DMS153 treated with DMSO at 0.1 percent for 48 hours (cell line): Measurements from ENCODE around the gene CEP72.
A peak's percentile ranks its signal among the peaks of the same experiment; 100 is the strongest.
"Not testable (repeated sequence)": the region's sequence is repeated elsewhere in the genome, so short reads cannot be mapped to it uniquely, and the experiment has no call there.

Experiments
- DNase-seq: peaks from one replicate; lab custom pipeline; 2025; ENCODE audit not compliant: unreplicated experiment; lab: John Stamatoyannopoulos, UW

CEP72 gene

DNA sequence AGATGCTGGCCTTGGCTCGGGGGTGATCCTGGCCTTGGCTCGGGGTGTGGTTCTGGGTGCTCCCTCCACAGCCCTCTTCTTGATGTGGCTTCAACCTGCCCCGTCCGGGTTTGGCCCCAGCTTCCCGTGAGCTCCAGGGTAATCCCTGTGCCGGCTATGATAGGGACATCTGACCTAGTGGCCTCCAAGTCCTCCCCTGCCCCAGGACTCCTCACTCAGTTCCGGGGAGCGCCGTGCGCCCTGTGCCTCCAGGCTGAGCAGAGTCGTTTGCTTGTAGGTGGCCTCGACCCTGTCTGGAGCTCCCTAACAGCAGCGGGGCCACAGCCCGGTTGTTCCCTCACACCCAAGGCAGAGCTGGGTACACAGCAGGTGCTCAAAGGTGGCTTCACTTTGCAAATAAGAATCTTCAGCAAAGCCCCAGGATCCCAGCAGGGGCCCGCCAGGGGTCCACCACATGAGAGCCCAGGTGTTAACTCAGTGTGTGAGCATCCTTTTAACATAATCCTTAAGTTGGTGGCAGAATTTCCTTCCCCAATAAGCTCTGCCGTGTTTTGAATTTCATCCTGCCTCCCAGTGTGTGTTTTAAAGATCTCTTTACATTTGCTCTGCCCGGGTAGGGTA is 32.3 kb upstream of the CEP72 start:
- no peak for DNase-seq

DNA sequence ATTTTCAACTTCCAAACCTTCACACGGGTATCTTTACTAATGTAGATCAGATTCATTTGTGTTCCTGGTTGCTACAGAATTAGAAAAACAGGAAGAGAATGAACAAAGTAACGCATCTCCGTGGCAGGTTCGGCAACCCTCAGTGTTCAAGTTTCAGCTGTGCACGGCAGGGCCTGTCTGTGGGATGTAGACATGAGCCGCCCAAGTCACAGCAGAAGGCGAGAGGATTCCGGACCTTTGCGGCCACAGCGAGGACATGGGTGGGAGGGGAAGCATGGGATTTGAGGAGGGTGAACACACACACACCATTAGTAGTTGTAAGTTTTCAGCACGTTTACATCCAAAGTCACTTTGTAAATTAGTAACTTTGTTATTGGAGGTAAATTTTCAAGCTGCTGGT is 31.7 kb upstream of the CEP72 start:
- no peak for DNase-seq

DNA sequence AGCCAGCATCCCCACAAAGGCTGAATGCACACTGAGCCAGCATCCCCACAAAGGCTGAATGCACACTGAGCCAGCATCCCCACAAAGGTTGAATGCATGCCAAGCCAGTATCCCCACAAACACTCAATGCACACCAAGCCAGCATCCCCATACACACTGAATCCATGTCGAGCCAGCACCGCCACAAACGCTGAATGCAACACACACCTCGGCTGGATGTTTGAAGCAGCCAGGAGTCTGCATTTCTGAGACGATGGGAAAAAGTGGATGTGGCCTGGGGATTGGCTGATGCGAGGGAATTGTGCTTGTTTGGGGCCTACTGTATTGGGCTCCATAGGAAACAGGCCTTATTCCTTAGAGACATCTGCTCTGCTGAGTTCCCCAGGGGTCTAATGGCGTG is 30.9 kb upstream of the CEP72 start:
- DNase-seq = no peak

DNA sequence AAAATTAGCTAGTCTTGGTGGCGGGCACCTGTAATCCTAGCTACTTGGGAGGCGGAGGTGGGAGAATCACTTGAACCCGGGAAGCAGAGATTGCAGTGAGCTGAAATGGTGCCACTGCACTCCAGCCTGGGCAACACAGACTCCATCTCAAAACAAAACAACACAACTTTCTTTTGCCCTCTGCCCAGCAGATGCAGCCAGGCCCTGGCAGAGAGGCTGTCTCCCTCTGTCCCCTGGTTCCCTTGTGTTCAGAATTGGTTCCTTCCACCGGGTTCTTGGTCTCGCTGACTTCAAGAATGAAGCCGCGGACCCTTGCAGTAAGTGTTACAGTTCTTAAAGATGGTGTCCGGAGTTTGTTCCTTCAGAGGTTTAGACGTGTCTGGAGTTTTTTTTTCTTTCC is 30.2 kb upstream of the CEP72 start:
- no peak for DNase-seq

DNA sequence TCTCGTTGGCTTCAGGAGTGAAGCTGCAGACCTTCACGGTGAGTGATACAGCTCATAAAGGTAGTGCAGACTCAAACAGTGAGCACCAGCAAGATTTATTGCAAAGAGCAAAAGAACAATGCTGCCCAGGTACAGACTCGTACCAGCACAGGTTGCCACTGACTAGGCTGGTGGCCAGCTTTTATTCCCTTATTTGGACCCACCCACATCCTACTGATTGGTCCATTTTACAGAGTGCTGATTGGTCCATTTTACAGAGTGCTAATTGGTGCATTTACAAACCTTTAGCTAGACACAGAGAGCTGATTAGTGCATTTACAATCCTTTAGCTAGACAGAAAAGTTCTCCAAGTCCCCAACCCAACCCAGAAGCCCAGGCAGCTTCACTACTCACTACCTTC is 29.7 kb upstream of the CEP72 start:
- DNase-seq = not testable (repeated sequence)

DNA sequence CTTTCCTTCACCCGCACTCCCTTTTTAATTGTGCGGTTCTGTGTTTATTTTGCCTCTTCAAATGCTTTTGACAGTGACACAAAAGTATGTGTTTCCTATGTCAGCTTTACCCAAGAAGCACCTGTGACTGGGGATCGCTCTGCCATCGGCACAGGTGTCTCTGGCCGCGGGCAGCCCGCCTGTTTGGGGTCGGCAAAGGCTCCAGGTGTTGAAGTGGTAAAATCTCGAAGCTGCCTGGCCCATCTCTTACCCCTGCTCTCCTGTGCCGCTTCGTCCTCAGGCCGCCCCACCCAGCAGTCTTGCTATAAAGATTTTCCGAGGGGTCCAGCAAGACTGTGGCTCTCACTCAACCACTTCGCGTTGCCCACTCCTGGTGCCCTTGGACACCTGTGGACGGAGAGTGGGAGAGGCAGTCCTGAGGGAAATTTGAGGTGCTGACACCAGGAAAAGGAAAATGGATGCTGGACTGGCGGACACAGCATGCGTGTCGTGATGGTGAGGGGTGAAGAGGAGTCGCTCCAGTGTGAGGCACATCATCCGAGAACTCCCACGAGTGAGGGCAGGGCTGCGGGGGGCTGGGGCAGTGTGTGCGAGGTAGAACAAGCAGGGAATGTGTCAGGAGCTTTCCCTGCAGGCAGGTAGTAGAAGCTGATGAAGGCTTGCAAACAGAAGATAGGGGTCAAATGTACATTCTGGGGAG is 29.1 kb upstream of the CEP72 start:
- DNase-seq = no peak

DNA sequence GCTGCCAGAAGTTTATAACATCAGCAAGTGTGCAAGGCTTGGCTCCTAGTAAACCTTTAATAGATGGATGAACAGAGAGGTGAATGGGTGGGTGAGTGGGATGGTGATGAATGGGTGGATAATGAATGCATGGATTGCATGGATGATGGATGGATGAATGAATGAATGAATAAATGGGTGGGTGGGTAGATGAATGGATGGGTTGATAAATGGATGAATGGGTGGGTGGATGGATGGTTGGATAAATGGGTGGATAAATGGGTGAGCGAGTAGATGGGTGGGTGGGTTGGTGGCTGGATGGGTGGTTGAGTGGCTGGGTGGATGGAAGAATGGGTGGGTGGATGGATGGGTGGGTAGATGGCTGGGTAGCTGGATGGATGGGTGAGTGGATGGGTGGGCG is 28.5 kb upstream of the CEP72 start:
- no peak for DNase-seq

DNA sequence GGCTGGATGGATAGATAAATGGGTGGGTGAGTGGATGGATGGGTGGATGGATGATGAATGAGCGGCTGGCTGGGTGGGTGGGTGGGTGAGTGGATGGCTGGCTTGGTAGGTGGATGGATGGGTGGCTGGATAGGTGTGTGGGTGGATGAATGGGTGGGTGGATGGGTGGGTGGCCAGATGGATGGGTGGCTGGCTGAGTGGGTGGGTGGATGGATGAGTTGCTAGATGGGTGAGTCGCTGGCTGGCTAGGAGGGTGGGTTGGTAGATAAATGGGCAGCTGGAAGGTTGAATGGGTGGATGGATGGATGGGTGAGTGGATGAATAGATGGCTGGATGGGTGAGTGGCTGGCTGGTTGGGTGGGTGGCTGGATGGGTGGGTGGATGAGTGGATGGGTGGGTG is 27.9 kb upstream of the CEP72 start:
- DNase-seq = no peak

DNA sequence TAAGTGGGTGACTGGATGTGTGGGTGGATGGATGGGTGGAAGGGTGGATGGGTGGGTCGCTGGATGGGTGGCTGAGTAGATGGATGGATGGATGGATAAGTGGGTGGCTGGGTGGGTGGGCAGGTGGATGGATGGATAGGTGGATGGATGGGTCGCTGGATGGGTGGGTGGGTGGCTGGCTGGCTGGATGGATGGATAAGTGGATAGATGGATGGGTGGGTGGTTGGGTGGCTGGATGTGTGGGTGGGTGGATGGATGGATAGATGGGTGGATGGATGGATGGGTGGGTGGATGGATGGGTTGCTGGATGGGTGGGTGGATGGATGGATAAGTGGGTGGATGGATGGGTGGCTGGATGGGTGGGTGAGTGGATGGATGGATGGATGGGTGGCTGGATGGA is 27.3 kb upstream of the CEP72 start:
- DNase-seq = no peak

DNA sequence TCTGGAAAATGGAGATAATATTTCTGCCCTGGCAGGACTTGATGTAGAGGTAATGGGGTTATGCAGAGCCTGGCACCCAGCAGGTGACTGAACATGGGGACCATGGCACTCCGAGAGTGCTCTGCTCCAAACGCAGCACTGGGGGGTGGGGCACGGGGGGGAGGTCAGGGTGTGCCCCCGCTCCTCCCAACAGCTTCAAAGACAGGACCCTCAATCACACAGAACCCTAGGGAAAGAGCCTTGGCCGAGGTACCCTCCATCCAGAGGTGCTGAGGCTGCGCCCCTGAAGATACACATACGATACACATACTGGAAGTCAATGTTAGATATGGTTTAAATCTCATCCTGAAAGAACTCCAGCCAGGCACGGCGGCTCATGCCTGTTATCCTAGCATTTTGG is 26.6 kb upstream of the CEP72 start:
- no peak for DNase-seq

DNA sequence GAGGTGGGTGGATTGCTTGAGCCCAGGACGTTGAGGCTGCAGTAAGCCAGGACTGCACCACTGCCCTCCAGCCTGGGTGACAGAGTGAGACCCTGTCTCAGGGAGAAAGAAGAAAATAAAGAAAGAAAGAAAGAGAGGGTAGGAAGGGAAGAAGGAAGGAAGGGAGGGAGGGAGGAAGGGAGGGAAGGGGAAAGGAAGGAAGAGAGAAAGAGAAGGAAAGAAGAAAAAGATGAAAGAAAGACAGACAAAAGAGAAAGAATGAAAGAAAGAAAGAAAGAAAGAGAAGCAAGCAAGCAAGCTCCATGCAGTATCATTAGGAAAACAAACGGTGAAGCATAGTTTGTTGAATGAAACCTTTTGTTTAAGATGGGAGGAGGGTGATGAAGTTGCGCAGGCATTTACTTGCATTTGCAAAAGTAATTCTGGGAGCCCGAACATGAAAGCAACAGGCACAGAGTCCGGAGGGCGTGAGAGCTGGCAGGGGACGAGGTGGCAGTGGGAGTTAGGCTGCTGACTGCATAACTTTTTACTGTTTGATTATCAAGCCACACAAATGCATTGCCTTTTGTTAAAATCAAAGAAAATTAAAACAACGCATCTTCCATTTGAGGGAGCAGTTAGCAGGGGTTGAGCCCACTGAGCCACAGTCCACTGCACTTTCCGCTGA is 26.0 kb upstream of the CEP72 start:
- DNase-seq = no peak

DNA sequence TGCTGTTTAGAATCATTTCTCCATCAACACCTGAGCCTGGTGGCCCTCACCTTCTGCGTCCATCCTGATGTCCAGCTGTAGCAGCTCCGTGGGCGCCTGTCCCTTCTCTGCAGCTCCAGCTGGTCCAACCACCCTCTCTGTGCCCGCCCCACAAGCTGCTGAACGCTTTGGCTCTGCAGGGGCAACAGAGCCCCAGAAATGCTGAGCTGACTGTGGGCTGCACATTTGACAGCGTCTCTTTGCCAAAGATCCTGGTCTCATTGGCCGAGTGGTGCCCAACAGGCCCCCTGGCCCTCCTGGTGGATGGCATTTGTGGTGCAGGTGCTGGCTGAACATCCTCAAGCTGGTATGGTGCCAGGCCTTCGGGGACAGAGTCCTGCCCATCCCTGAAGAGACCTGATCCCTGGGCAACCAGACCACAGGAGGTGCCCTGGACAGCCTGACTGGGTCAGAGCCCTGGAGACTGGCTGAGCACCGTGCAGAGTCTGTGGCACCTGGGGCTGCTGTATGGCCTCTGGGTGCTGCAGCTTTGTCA is 25.3 kb upstream of the CEP72 start:
- DNase-seq = no peak

DNA sequence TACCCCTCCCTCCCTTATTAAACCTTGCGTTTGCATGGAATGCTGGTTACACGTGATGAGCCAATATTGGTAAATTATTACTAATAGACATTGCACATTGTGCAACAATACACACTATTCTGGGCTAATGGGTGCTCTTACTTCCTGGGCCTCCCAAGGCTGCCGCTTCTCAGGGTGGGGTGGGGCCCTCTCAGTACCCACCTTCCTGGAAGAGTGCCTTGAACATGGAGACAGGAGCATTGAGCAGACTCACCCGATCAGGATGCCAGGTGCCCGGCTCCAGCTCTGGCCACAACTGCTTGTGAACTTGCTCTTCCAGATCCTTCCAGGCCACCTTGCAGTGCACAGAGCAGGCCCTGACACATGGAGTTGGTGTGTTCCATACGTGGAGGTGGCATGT is 24.7 kb upstream of the CEP72 start:
- DNase-seq = no peak

DNA sequence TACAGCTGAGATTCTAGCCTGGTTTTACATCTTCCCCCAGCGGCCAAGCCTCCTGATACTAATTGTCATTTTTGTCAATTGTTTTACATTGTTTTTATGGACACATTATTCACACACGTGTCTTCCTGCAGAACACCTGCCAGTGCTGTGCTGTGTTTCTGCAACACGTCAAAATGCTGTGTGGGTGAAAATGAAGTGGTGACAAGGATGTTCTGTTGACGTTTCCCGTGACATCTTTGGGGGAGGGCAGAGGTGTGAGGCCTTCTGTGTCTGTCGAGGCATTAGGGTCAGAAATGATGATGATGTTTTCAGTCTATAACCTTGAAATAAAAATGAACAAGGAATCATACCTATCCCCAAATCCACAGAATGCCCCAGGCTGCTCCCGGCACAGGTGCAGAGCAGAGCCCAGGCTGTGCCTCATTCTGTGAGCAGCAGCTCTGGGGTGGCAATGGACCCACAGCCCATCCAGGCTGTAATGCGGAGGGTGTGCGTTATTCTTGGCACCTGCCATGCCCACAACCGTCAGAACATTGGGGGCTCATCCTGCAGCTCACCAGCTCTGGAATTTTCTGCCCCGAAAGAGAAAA is 23.6 kb upstream of the CEP72 start:
- DNase-seq = no peak

DNA sequence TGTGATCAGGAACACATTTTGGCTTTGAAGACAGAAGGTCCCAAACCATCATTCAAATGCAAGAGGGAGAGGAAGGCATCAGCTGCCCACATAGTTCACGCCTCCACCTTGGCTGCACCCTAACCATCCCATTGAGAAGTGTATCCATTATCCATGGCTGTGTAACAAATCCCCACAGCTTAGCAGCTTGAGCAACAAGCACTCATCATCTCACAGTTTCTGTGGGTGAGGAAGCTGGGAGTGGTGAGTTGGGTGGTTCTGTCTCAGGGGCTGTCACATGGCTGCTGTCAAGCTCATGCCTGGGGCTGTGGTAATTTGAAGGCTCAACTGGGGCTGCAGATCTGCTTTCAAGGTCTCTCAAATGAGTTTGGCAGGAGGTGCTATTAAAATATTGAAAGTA is 23.0 kb upstream of the CEP72 start:
- no peak for DNase-seq

DNA sequence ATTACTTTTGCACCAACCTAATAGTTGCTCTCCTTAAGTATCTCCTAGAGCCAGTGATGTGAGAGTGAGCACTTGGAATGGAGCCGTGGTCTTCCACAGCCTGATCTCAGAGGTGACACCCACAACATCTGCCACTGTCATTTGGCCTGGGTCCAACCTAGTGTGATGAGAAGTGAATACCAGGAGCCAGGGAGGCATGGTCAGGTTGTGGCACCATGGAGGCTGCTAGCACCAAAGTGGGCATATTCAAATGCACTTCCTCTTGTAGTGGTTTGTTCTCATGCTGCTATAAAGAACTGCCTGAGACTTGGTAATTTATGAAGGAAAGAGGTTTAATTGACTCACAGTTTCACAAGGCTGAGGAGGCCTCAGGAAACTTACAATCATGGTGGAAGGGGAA is 22.6 kb upstream of the CEP72 start:
- DNase-seq = no peak

DNA sequence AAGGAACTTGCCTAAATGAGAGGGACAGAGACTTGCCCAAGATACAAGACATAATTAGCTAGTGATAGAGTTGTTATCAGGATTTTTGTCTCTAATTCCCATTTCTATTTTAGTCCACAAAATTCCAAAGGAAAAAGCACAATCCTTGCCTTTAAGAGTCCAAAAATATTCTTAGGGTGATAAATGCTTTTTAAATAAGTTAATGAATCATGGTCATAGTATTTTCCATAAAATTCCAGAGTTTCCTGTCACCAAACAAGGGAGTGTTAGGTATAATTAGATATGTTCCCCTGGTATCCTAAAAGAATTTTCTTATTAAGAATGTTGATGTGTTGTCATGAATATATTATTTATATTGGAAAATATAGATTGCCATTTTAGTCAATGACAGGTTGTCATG is 21.8 kb upstream of the CEP72 start:
- DNase-seq = no peak

DNA sequence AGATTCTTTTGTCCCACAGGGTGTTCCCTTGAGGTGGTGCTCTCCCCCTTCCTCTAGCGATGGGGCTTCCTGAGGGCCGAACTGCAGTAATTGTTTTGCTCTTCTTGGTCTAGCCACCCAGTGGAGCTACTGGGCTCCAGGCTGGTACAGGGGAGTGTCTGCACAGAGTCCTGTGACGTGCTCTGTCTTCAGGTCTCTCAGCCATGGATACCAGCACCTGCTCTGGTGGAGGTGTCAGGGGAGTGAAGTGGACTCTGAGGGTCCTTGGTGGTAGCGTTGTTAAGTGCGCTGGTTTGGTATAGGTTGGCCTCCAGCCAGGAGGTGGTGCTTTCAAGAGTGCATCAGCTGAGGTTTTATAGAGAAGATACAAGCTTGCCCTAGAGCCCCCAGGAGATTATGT is 20.4 kb upstream of the CEP72 start:
- peak; percentile 87 for DNase-seq

DNA sequence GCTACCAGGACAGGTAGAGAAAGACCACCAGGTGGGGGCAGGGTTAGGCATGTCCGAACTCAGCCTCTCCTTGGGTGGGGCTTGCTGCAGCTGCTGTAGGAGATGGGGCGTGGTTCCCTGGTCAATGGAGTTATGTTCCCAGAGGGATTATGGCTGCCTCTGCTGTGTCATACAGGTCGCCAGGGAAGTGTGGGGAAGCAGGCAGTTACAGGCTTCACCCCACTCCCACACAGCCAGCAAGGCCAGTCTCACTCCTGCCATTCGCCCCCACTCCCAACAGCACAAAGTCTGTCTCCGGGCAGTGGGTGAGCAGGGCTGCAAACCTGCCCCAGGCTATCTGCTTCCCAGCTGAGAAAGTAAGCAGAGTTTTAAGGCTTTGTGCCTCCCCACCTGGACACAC is 20.0 kb upstream of the CEP72 start:
- peak; percentile 87 for DNase-seq

DNA sequence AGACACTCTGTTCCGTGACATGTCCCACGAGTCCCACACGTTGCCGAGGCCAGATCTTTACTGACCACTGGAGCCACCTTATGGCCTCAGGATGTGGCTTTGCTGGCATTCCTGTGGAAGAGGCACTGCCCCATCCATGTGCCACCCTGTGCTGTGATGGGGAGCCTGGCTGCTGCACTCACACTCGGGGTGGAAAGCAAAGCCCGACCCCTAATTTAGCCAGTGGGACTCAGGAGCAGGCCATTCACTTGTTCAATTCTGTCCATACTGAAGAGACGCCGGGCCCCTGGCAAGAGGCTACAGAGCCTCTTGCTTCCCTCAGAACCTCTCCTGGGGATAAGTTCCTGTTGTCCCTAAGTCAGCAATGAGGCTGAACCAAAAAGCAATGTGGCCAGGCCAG is 18.6 kb upstream of the CEP72 start:
- no peak for DNase-seq

DNA sequence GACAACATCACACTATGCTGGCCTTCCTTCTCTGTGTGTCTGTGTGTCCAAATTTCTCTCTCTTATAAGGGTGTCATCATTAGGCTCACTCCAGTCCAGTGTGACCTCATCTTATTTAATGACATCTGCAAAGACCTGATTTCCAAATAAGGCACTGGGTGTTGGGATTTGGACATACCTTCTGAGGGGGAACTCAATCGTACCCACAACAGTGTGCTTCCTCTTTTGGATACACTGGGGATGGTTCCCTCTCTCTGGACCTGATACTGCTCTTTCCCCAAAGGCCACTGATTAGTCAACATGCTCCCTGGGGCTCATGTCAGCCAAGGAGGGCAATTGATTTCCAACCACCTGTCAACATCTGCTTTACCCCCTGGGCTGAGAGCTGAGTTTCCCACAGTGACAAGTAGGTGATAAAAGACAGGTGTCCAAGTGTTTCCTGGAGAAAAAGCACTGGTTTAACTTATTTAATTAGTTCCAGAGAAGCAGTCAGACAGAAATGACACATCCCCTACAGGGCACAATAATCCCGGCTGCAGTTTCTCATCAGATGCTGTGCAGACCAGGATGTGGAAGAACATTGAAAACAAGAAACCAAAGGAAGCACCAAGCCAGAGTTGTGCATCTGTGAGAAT is 17.8 kb upstream of the CEP72 start:
- no peak for DNase-seq
